Suppressor macrophage (primary cell): ENCODE results near the gene LTB.

Experiments
- DNase-seq, 4 experiments: peaks; one replicate each; pipeline ENCODE4 v3.0.0-alpha.2; 2020 to 2022

Gene LTB

GRCh38 chr6:31546958-31547726, 35.1 kb downstream of the LTB start, which contains the start of gene NFKBIL1:
TSS of gene NFKBIL1 (plus strand) at chr6:31547608. CDS start at chr6:31547695, 87 bp downstream.
- peak; percentile 95 to 98 (median 97) for DNase-seq

DNA sequence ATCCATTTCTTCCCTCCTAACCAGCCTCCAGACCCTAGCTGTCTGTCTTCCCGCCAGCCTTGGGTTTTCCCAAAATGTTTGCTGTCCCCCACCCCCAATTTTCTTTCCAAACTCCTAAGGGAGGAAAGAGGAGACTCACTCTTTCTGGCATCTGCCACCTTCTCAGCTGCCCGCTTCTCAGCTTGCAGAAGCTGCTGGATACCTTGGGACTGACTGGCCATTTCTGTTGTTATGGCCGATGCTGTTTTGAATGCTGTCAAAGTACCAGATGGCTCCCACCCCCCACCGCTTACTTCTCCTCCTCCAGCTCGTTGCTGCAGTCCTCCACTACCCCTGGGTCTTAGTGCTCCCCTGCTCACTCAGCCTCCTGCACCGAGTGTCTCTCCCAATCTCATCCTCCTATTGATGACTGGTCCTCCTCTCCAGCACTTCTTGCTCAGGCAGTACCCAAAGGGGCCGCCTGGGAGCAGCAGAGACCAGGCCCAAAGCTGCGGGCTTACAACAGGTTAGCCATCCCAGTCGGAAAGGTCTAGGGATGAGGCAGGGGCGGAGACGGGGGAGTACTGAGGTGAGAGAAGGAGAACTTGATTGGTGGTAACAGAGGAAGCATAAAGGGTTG, 35.8 kb downstream of the LTB start, which contains the start of gene ATP6V1G2:
Gene ATP6V1G2, minus strand, starts transcription at position 270 of the 619 bp plus-strand sequence. Its CDS starts 49 bp downstream, at position 221.
- DNase-seq, result peak; percentile 80 to 88 (median 84)

GRCh38 chr6:31545291-31545690, 36.9 kb downstream of the LTB start:
- no peak for DNase-seq

- no peak for DNase-seq
Observed at GRCh38 chr6:31544676-31545075, 37.5 kb downstream of the LTB start.

DNA sequence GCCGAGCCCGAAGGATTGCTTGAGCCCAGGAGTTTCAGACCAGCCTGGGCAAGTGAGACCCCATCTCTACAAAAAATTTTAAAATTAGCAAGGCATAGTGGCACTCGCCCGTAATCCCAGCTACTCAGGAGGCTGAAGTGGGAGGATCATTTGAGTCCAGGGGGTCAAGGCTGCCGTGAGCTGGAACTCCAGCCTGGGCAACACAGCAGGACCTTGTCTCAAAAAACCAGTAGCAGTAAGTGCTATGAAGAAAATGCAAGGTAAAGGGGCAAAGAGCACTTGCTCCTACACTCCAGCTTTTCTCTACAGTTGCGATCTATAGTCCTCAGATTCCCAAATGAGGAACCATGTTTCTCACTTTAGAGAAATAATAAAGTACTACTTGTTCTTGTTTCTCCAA, 38.6 kb downstream of the LTB start:
- DNase-seq, result no peak

- DNase-seq, result peak; percentile 97 to 99 (median 98)
Observed at GRCh38 chr6:31541658-31542521, 40.3 kb downstream of the LTB start, which contains the start of gene DDX39B. TSS of gene DDX39B (minus strand) at chr6:31542003. CDS start at chr6:31540532, 1,471 bp downstream.

DNA sequence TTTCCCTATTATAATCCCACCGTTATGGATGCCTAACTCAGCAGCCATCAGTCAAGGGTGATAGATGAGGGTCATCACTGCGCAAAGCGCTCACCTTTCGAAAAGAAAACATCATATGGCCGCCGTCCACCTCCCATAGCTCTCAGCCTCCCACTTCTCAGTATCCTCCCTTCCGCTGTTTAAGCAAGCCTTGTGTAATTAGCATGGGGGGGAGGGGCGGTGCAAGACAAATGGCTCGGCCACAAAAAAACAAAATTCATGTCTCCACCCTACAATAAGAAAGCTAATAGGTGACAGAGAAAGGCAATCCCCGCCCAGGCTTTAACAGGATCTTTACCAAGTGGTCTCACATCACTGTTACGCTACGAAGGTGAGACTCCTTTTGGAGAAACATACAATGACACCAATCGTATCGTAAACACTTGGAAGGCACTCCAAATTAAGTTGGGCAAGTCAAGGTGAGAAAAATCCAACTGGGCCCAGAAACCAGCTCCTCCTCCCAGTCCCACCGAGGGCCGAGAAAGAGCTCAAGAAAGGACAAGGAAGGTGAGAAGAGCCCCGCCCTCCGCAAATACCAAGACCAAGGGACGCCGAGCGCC, 41.1 kb downstream of the LTB start:
- DNase-seq, result peak; percentile 63 to 82 (median 68)

- no peak for DNase-seq
Observed at GRCh38 chr6:31540640-31541039, 41.6 kb downstream of the LTB start.

DNA sequence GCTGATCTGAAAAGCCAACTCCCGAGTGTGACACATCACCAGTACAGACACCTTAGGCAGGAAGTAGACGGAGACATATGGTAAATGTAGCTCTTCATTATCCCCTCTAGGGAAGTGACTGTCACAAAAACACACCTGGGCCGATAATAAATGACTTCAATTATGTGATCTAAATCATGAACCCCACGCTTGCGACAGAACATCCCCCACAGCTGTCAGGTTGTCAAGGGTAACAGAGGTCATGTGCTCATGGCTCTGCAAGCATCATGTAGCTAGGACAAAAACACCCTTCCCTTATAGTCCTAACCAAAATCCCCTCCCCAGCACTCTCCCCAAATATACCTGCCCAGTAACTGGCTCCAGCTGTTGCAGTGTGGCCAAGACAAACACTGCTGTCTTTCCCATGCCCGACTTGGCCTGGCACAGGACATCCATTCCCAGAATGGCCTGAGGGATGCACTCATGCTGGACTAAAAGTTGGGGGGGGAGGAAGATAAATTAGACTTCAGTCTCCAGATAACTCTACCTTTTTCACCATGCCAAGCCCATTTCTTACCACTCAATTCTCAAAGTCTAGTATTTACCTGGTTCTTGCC, 43.3 kb downstream of the LTB start:
- no peak for DNase-seq

DNA sequence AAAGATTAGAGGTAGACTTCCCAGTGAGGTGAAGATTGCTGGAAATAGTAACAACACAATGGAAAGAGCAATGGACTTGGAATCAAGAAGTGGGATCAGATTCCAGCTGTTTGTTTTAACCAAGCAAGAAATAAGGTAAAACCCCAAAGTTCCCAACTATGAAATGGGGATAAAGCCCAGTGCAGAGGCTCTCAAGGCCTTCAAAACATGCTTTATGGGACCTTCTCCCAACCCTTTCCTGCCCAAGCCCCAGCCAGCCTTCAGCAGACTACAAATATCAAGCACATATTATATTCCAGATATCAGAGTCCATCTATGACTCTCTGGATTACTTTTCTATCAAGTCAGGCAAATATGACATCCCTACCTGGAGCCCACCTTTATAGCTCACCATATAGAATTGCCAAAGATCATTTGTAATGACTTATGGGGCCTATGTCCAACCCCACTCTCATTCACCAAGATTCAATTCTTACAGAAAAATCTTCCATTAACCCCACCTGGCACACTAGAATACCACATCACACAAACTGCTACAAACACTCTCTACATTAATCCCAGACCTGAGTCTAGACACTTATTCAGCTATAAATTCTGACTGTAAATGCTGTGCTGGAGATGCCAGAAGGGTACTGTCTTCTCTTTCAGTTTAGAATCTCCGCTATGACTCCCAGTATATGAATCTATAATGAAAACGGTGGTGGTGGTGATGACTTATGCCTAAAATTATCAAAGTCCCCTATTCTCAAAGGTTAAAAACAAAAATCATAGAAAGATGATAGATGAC, 46.5 kb downstream of the LTB start:
- no peak for DNase-seq

GRCh38 chr6:31534521-31535040, 47.6 kb downstream of the LTB start:
- no peak for DNase-seq

- no peak for DNase-seq
Observed at GRCh38 chr6:31534011-31534410, 48.2 kb downstream of the LTB start.

DNA sequence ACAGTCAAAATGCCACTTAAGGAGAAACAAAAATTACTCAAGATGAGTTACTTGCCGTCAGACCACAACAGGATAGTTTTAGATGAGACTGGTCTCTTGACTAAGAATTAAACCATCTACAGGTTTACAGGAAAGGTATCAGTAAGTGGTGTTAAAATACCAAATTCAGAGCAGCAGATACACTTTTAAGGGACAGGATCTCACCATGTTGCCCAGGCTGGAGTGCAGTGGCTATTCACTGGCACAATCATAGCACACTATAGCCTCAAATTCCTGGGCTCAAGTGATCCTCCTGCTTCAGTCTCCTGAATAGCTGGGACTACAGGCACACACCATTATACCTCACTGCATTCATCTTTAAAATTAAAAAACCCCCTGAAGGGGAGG, 48.8 kb downstream of the LTB start:
- DNase-seq, result no peak

DNA sequence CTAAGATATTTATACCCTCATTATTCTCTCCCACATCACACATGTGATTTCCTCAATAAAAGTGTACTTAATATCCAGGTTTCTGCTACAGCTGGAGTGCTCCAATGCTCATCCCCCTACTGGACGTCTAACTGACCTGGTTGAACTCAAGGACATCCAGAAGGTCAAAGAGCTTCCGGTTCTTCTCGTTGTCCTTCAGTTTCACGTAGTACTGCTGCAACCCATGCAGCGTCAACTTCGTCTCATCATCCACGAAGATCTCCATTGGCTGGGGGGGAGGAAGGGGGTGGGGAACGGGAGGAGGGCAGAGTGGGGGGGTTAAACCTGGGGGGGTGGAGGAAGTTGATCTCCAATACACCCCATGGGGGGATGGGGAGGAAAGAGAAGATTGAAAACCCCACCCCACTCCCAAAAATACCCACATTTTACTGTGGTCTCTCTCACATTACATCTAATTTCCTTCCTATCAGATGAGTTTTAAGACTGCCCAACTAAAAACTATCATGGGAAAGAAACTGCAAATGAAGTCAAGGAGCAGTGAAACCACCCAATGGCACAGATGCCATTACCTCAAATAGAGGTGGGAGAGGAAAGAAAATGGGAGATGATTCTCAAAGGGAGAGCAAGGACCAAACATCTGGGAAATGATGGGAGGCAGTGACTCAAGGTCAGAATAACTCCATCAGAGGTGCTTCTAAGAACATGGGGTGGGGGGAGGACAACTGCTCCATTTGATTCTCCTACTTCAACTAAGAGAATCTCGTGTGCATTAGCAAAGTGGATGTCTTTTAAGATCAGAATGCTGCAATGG, 49.4 kb downstream of the LTB start:
- DNase-seq, result no peak

DNA sequence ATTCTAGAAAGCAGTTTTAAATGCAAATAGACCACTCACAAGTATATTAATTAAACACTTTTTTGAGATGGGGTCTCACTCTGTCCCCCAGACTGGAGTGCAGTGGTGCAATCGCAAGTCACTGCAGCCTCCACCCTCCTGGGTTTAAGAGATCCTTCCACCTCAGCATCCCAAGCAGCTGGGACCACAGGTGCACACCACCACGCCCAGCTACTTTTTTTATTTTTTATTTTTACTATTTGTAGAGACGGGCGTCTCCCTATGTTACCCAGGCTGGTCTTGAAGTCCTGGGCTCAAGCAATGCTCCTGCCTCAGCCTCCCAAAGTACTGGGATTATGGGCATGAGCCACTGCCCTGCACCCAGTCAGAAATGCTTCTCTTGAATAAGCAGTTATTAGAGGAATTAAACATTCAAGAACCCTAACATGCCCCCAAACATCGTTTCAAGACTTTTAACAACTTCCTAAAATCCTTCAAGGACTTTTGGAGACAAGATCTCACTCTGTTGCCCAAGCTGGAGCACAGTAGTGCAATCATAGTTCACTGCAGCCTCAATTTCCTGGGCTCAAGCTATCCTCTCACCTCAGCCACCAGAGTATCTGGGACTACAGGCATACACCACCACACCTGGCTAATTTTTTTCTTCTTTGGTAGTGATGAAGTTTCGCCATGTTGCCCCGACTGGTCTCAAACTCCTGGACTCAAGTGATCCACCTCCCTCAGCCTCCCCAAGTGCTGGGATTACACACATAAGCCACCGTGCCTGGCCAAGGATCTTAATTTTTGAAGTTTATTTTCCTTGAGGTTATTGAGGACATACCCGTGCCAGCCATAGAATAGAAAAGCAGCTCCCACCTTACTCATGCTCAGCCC, 50.2 kb downstream of the LTB start:
- no peak for DNase-seq

GRCh38 chr6:31531162-31531561, 51.1 kb downstream of the LTB start:
- DNase-seq, result no peak

DNA sequence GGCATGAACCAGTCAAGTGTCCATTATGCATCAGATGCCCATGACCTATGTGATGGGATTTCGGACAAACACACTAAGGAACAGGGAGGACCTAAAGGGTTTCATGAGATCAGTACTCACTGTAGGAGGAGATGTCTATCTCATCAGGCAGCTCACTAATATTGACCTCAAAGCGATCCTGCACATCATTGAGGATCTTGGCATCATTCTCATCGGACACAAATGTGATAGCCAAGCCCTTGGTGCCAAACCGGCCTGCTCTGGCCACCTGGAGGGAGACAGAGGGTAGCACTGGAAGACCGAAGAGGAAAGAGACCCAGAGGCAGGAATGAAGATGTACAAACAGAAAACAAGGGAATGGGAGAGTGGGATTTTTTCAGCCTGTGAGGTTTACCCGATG, 51.6 kb downstream of the LTB start:
- DNase-seq, result no peak
